Measurements from ENCODE around the gene TSPY4.
"Not testable (repeated sequence)": the region's sequence is repeated elsewhere in the genome, so short reads cannot be mapped to it uniquely, and the experiment has no call there.

TSPY4 gene, protein sequence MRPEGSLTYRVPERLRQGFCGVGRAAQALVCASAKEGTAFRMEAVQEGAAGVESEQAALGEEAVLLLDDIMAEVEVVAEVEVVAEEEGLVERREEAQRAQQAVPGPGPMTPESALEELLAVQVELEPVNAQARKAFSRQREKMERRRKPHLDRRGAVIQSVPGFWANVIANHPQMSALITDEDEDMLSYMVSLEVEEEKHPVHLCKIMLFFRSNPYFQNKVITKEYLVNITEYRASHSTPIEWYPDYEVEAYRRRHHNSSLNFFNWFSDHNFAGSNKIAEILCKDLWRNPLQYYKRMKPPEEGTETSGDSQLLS

DNA sequence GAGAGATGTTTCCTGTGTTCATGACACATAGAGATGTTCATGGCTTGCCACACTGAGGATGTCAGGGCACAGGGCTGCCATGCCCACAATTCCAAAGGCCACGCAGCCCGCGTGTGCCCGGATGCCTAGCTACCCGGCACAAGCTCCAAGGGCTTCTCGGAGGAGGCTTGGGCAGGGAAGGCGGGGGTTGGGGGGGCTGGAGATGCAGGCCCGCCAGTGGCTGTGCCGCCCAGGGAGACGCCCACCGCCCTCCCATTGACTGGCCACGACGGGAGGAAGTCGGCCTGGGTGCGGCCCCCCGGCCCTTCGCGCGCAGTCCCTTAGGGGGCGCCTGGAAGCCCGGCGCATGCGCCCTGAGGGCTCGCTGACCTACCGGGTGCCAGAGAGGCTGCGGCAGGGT, at the start of gene TSPY4:
TSPY4 (plus strand) TSS at position 301 of the 400 bp plus-strand sequence; CDS start at position 347, 46 bp downstream.
- not testable (repeated sequence) for DNase-seq

DNA sequence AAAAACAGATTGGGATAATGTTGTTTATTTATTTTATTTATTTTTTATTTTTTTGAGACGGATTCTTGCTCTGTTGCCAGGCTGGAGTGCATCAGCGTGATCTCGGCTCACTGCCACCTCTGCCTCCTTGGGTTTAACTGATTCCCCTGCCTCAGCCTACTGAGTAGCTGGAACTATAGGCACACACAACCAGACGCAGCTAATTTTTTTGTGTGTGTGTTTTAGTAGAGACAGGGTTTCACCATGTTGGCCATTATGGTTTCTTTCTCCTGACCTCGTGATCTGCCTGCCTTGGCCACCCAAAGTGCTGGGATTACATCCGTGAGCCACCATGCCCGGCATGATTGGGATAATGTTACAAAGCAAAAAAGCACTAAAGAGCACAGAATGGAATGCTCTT, 16.3 kb upstream of the TSPY4 start:
- DNase-seq = no peak

DNA sequence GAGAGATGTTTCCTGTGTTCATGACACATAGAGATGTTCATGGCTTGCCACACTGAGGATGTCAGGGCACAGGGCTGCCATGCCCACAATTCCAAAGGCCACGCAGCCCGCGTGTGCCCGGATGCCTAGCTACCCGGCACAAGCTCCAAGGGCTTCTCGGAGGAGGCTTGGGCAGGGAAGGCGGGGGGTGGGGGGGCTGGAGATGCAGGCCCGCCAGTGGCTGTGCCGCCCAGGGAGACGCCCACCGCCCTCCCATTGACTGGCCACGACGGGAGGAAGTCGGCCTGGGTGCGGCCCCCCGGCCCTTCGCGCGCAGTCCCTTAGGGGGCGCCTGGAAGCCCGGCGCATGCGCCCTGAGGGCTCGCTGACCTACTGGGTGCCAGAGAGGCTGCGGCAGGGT, 20.2 kb downstream of the TSPY4 start, which contains the start of gene TSPY8:
TSPY8 (plus strand) TSS at position 301 of the 400 bp plus-strand sequence; CDS start at position 347, 46 bp downstream.
- not testable (repeated sequence) for DNase-seq
